PC-3 (cell line): ENCODE data around the gene NR1I3. TPM values are rescaled to one million over a fixed set of nuclear protein-coding genes. Genes with fewer than 3 reads are reported as not detected.

ENCODE experiments used
- ATAC-seq: fragments of 200-7000 bp; cut with Tn5 transposase; 2 replicates; pipeline ENCODE4 v1.9.1; 2020; ENCODE audit warnings: mild to moderate bottlenecking, moderate library complexity
- BruUV-seq: library from RNA; stranded (reverse); fragments of 400-500 nt; replicated peaks from 2 replicates; lab custom pipeline; 2021; lab: Mats Ljungman, UMichigan
- CTCF ChIA-PET: fragments of 300-600 bp; sonication (Branson Sonifier 250); formaldehyde crosslinking; loops from one replicate; lab custom pipeline; 2022; ENCODE audit warnings: antibody characterized with exemption; lab: Charles Lee
- POLR2A ChIA-PET: fragments of 300-600 bp; sonication (Branson Sonifier 250); formaldehyde crosslinking; loops from one replicate; lab custom pipeline; 2022; ENCODE audit warnings: antibody characterized with exemption; ENCODE audit not compliant: unreplicated experiment; lab: Charles Lee
- DNase-seq: peaks from one replicate; pipeline ENCODE4 v3.0.0-alpha.2; 2015
- H2AFZ ChIP-seq: fragments of 300-600 bp; sonication (generic); 2 replicates; pipeline ENCODE4 v1.6.0; 2016; ENCODE audit warnings: antibody characterized with exemption, low read length
- H3F3A ChIP-seq: fragments of 300-600 bp; sonication (generic); one replicate; pipeline ENCODE4 v1.6.0; 2017; ENCODE audit warnings: antibody characterized with exemption, low read length, control low read depth, mild to moderate bottlenecking; ENCODE audit not compliant: unreplicated experiment
- H3K27ac ChIP-seq: fragments of 300-600 bp; sonication (generic); 2 replicates; pipeline ENCODE4 v1.5.1; 2016; ENCODE audit warnings: mild to moderate bottlenecking, low read length
- H3K27me3 ChIP-seq: fragments of 300-600 bp; sonication (generic); 2 replicates; pipeline ENCODE4 v1.6.1; 2016; ENCODE audit warnings: low read length, mixed read lengths
- H3K36me3 ChIP-seq: fragments of 300-600 bp; sonication (generic); 2 replicates; pipeline ENCODE4 v1.6.1; 2016; ENCODE audit warnings: low read depth, mixed run types, low read length, mixed read lengths
- H3K4me1 ChIP-seq: fragments of 300-600 bp; sonication (generic); 2 replicates; pipeline ENCODE4 v1.5.1; 2016; ENCODE audit warnings: low read length; ENCODE audit not compliant: insufficient read depth
- H3K4me2 ChIP-seq: fragments of 300-600 bp; sonication (generic); 2 replicates; pipeline ENCODE4 v1.6.0; 2016; ENCODE audit warnings: low read length
- H3K4me3 ChIP-seq: fragments of 300-600 bp; sonication (generic); 2 replicates; pipeline ENCODE4 v1.5.1; 2016; ENCODE audit warnings: mild to moderate bottlenecking, low read length, mixed read lengths
- H3K79me2 ChIP-seq: fragments of 300-600 bp; sonication (generic); 2 replicates; pipeline ENCODE4 v1.6.1; 2017; ENCODE audit warnings: low read length, mixed read lengths
- H3K9ac ChIP-seq: fragments of 300-600 bp; sonication (generic); 2 replicates; pipeline ENCODE4 v1.6.0; 2016; ENCODE audit warnings: mild to moderate bottlenecking, low read length
- H3K9me2 ChIP-seq: fragments of 300-600 bp; sonication (generic); replicated peaks from 2 replicates; pipeline ENCODE4 v1.6.1; 2016; ENCODE audit warnings: mixed run types, low read length, mixed read lengths
- H3K9me3 ChIP-seq: fragments of 300-600 bp; sonication (generic); 2 replicates; pipeline ENCODE4 v1.6.1; 2016; ENCODE audit warnings: low read length, mixed read lengths
- H4K20me1 ChIP-seq: fragments of 300-600 bp; sonication (generic); 2 replicates; pipeline ENCODE4 v1.6.1; 2016; ENCODE audit warnings: low read length, mixed read lengths
- EZH2 ChIP-seq: fragments of 300-600 bp; sonication (generic); IDR thresholded peaks from one replicate; pipeline ENCODE4 v1.6.1; 2017; ENCODE audit warnings: antibody characterized with exemption, mild to moderate bottlenecking, low read length; ENCODE audit not compliant: unreplicated experiment
- EZH2phosphoT487 ChIP-seq: fragments of 300-600 bp; sonication (generic); IDR thresholded peaks from 2 replicates; pipeline ENCODE4 v1.6.1; 2018; ENCODE audit warnings: mild to moderate bottlenecking, antibody characterized with exemption, low read length, borderline replicate concordance
- intact Hi-C: fragments of 100-400 bp; cut with micrococcal nuclease; formaldehyde crosslinking; loops from 2 replicates; pipeline ENCODE4 v1.9.0; 2023
- total RNA-seq: library from RNA; depleted of rRNA; stranded (reverse); fragments of >200 nt; gene quantifications from 2 replicates; pipeline ENCODE4 v1.2.3, GENCODE V29; 2014
- TF ChIP-seq, protein P1 (sequence below): fragments of 300-600 bp; sonication (generic); conservative IDR thresholded peaks from 2 replicates; pipeline ENCODE4 v1.5.1; 2017; ENCODE audit warnings: antibody characterized with exemption, low read depth, mild to moderate bottlenecking, low read length

Gene NR1I3
- total RNA-seq, 1 experiment from 2014 or later: not detected

- Histone ChIP-seq H3K4me2 (no peak overlapping the region), H3F3A (no peaks in the 10 kb centered on the region), H3K79me2 (no peaks in the 10 kb centered on the region), H3K9ac (no peak overlapping the region), H3K27ac (no peak overlapping the region), H3K9me3 (no peaks in the 10 kb centered on the region), H3K4me1 (no peaks in the 10 kb centered on the region), H2AFZ (no peak overlapping the region), H3K27me3 (peaks cover 49% of the 10 kb centered on the region), H3K9me2 (no peaks in the 10 kb centered on the region), H3K36me3 (no peaks in the 10 kb centered on the region), H4K20me1 (no peaks in the 10 kb centered on the region), H3K4me3 (no peak overlapping the region)
- ChIA-PET POLR2A (interaction anchor here (0.6 kb wide), 1 partner anchor 54 kb away, joined by 3 read pairs; no protein-coding TSS in a partner anchor), CTCF (no interaction called here)
- intact Hi-C loops: no loop called here
- DNase-seq (no peak), ATAC-seq (no peak)
- no peak for TF ChIP-seq EZH2phosphoT487
- TF ChIP-seq EZH2: no peak
- TF ChIP-seq, protein P1, sequence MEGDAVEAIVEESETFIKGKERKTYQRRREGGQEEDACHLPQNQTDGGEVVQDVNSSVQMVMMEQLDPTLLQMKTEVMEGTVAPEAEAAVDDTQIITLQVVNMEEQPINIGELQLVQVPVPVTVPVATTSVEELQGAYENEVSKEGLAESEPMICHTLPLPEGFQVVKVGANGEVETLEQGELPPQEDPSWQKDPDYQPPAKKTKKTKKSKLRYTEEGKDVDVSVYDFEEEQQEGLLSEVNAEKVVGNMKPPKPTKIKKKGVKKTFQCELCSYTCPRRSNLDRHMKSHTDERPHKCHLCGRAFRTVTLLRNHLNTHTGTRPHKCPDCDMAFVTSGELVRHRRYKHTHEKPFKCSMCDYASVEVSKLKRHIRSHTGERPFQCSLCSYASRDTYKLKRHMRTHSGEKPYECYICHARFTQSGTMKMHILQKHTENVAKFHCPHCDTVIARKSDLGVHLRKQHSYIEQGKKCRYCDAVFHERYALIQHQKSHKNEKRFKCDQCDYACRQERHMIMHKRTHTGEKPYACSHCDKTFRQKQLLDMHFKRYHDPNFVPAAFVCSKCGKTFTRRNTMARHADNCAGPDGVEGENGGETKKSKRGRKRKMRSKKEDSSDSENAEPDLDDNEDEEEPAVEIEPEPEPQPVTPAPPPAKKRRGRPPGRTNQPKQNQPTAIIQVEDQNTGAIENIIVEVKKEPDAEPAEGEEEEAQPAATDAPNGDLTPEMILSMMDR: no peak
- no TSS peak for BruUV-seq
Observed at GRCh38 chr1:161285521-161285920, 47.5 kb upstream of the NR1I3 start.

DNA sequence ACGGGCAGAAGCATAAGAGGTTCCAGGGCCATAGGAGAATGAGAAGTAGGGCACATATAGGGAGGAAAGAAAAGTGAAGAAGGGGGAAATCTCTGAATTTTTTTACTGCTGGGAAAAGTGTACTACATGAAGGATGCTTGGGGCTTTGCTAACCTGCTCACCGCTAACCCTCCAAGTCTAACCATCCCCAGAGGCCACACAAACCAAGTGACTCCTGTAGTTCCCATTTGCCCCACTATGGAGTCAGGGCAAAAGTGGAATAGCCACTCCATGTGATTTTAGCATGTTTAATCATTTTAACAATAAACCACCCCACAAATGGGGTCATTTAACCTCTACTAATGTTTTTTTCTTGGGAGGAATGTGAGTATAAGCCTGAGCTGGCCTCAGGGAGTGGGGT lies 47.1 kb upstream of the NR1I3 start:
- H3K4me3 ChIP-seq: no peak overlapping the region
- H3K9me3 ChIP-seq: no peaks in the 10 kb centered on the region
- no peaks in the 10 kb centered on the region for H3K36me3 ChIP-seq
- DNase-seq: no peak
- no TSS peak for BruUV-seq
- intact Hi-C loops: no loop called here
- no peak for TF ChIP-seq EZH2phosphoT487
- H3F3A ChIP-seq: no peaks in the 10 kb centered on the region
- ATAC-seq: no peak
- no peaks in the 10 kb centered on the region for H4K20me1 ChIP-seq
- H3K79me2 ChIP-seq: no peaks in the 10 kb centered on the region
- H3K9me2 ChIP-seq: no peaks in the 10 kb centered on the region
- ChIA-PET CTCF (no interaction called here), POLR2A (no interaction called here)
- no peak overlapping the region for H3K4me2 ChIP-seq
- H3K27me3 ChIP-seq: peaks cover 49% of the 10 kb centered on the region
- H3K9ac ChIP-seq: no peak overlapping the region
- H3K27ac ChIP-seq: no peak overlapping the region
- no peaks in the 10 kb centered on the region for H3K4me1 ChIP-seq
- H2AFZ ChIP-seq: no peak overlapping the region

DNA sequence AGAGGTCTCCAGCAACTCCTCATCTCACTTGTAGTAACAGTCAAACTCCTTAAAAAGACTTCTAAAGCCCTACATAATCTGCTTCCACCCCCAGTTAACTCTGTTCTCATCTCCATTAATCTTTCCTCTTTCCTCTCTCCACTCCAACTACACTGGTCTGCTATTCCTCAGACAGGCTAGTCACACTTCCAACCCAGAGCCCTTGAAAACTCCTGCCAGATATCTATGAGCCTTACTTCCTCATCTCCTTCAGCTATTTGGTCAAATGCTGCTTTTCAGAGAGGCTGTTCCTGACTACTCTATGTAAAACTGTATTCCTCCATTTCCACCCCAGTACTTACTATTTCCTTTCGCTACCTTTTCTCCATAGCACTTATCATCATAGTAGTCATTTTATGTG lies 45.0 kb upstream of the NR1I3 start:
- BruUV-seq: no TSS peak
- no peaks in the 10 kb centered on the region for H3K4me1 ChIP-seq
- H3K9me3 ChIP-seq: no peaks in the 10 kb centered on the region
- no peak overlapping the region for H2AFZ ChIP-seq
- DNase-seq (no peak), ATAC-seq (no peak)
- TF ChIP-seq, protein P1: no peak
- TF ChIP-seq EZH2phosphoT487: no peak
- no peak for TF ChIP-seq EZH2
- no peaks in the 10 kb centered on the region for H3F3A ChIP-seq
- H3K36me3 ChIP-seq: no peaks in the 10 kb centered on the region
- no peak overlapping the region for H3K27ac ChIP-seq
- H3K27me3 ChIP-seq: peaks cover 58% of the 10 kb centered on the region
- no peaks in the 10 kb centered on the region for H3K9me2 ChIP-seq
- H3K79me2 ChIP-seq: no peaks in the 10 kb centered on the region
- H4K20me1 ChIP-seq: no peaks in the 10 kb centered on the region
- no peak overlapping the region for H3K4me3 ChIP-seq
- CTCF ChIA-PET: no interaction called here
- intact Hi-C loops: no loop called here
- H3K4me2 ChIP-seq: no peak overlapping the region
- POLR2A ChIA-PET: no interaction called here
- no peak overlapping the region for H3K9ac ChIP-seq
